ENCODE measurements around the gene SNRNP200.

DNA sequence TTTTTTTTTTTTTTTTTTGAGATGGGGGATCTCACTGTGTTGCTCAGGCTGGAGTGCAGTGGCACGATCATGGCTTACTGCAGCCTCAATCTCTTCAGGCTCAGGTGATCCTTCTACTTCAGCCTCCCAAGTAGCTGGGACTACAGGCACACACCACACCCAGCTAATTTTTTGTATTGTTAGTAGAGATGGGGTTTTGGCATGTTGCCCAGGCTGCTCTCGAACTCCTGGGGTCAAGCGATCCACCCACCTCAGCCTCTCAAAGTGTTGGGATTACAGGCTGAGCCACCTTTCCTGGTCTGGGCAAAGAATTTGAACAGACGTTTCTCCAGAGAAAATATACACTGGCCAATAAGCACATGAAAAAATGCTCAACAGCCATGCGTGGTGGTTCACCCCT, 2.9 kb upstream of the SNRNP200 start:
- no peak for TF ChIP-seq POLR2AphosphoS5 (IDR thresholded peaks at IDR 0.05)
- TF ChIP-seq, protein P1, sequence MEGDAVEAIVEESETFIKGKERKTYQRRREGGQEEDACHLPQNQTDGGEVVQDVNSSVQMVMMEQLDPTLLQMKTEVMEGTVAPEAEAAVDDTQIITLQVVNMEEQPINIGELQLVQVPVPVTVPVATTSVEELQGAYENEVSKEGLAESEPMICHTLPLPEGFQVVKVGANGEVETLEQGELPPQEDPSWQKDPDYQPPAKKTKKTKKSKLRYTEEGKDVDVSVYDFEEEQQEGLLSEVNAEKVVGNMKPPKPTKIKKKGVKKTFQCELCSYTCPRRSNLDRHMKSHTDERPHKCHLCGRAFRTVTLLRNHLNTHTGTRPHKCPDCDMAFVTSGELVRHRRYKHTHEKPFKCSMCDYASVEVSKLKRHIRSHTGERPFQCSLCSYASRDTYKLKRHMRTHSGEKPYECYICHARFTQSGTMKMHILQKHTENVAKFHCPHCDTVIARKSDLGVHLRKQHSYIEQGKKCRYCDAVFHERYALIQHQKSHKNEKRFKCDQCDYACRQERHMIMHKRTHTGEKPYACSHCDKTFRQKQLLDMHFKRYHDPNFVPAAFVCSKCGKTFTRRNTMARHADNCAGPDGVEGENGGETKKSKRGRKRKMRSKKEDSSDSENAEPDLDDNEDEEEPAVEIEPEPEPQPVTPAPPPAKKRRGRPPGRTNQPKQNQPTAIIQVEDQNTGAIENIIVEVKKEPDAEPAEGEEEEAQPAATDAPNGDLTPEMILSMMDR (IDR thresholded peaks at IDR 0.05) = no peak
